WTC11 (cell line): ENCODE results near the gene MYCBP.

Experiments
- NFE2L1 ChIP-seq: sonication (generic); formaldehyde crosslinking; IDR thresholded peaks from 2 replicates; pipeline ENCODE4 v1.8.1; 2023; ENCODE audit warnings: missing genetic modification reagents
- SP1 ChIP-seq: sonication (generic); formaldehyde crosslinking; conservative IDR thresholded peaks from 2 replicates; pipeline ENCODE4 v1.8.1; 2022; ENCODE audit warnings: missing genetic modification reagents
- ZNF396 ChIP-seq: fragments of 250-450 bp; sonication (Bioruptor Pico); IDR thresholded peaks from 2 replicates; pipeline ENCODE4 v1.8.0; 2021; ENCODE audit warnings: mild to moderate bottlenecking, moderate library complexity, borderline replicate concordance
- TF ChIP-seq, protein P1 (sequence below): fragments of 200-600 bp; IDR thresholded peaks from 2 replicates; pipeline ENCODE4 v1.8.0; 2022; ENCODE audit warnings: antibody characterized with exemption
- TF ChIP-seq, protein P2 (sequence below): sonication (generic); formaldehyde crosslinking; IDR thresholded peaks from 2 replicates; pipeline ENCODE4 v1.8.1; 2022; ENCODE audit warnings: low read depth, missing genetic modification reagents, borderline replicate concordance
- TF ChIP-seq, protein P3 (sequence below): sonication (generic); formaldehyde crosslinking; IDR thresholded peaks from 2 replicates; pipeline ENCODE4 v1.8.1; 2023; ENCODE audit warnings: mild to moderate bottlenecking, missing genetic modification reagents, moderate library complexity
- TF ChIP-seq, protein P4 (sequence below): sonication (generic); formaldehyde crosslinking; conservative IDR thresholded peaks from 2 replicates; pipeline ENCODE4 v1.8.1; 2023; ENCODE audit warnings: mild to moderate bottlenecking, low read depth, missing genetic modification reagents, moderate library complexity
- TF ChIP-seq, protein P5 (sequence below): sonication (generic); formaldehyde crosslinking; IDR thresholded peaks from 2 replicates; pipeline ENCODE4 v1.8.1; 2023; ENCODE audit warnings: mild to moderate bottlenecking, missing genetic modification reagents
- TF ChIP-seq, protein P6 (sequence below): sonication (generic); formaldehyde crosslinking; conservative IDR thresholded peaks from 2 replicates; pipeline ENCODE4 v1.8.1; 2022; ENCODE audit warnings: mild to moderate bottlenecking, missing genetic modification reagents

DNA sequence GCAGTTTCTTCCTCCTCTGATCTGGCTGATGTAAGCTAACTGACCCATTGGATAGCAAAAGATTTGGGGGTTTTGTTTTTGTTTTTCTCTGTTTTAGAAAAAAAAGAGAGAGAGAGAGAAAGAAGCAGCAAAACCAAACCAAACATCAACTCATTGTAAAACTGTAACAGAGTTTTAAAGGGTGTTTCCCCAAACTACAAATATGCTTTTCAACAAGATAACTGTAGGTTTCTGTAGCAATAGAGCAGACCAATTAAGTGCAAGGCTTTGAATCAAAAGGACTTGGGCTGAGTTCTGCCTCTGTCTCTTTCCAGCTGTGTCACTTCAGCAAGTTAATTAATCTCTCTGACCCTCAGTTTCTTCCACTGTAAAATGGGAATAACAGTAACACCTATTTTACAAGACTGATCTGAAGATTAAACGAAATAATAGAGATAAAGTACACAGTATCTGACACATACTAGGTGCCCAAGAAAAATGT lies 58.1 kb downstream of the MYCBP start:
- TF ChIP-seq, protein P1, sequence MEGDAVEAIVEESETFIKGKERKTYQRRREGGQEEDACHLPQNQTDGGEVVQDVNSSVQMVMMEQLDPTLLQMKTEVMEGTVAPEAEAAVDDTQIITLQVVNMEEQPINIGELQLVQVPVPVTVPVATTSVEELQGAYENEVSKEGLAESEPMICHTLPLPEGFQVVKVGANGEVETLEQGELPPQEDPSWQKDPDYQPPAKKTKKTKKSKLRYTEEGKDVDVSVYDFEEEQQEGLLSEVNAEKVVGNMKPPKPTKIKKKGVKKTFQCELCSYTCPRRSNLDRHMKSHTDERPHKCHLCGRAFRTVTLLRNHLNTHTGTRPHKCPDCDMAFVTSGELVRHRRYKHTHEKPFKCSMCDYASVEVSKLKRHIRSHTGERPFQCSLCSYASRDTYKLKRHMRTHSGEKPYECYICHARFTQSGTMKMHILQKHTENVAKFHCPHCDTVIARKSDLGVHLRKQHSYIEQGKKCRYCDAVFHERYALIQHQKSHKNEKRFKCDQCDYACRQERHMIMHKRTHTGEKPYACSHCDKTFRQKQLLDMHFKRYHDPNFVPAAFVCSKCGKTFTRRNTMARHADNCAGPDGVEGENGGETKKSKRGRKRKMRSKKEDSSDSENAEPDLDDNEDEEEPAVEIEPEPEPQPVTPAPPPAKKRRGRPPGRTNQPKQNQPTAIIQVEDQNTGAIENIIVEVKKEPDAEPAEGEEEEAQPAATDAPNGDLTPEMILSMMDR, result no peak
- TF ChIP-seq, protein P2, sequence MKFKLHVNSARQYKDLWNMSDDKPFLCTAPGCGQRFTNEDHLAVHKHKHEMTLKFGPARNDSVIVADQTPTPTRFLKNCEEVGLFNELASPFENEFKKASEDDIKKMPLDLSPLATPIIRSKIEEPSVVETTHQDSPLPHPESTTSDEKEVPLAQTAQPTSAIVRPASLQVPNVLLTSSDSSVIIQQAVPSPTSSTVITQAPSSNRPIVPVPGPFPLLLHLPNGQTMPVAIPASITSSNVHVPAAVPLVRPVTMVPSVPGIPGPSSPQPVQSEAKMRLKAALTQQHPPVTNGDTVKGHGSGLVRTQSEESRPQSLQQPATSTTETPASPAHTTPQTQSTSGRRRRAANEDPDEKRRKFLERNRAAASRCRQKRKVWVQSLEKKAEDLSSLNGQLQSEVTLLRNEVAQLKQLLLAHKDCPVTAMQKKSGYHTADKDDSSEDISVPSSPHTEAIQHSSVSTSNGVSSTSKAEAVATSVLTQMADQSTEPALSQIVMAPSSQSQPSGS (CRISPR knock-in tag), result no peak
- TF ChIP-seq, protein P3, sequence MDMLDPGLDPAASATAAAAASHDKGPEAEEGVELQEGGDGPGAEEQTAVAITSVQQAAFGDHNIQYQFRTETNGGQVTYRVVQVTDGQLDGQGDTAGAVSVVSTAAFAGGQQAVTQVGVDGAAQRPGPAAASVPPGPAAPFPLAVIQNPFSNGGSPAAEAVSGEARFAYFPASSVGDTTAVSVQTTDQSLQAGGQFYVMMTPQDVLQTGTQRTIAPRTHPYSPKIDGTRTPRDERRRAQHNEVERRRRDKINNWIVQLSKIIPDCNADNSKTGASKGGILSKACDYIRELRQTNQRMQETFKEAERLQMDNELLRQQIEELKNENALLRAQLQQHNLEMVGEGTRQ, result no peak
- TF ChIP-seq SP1 (CRISPR knock-in tag), result no peak
- TF ChIP-seq, protein P4, sequence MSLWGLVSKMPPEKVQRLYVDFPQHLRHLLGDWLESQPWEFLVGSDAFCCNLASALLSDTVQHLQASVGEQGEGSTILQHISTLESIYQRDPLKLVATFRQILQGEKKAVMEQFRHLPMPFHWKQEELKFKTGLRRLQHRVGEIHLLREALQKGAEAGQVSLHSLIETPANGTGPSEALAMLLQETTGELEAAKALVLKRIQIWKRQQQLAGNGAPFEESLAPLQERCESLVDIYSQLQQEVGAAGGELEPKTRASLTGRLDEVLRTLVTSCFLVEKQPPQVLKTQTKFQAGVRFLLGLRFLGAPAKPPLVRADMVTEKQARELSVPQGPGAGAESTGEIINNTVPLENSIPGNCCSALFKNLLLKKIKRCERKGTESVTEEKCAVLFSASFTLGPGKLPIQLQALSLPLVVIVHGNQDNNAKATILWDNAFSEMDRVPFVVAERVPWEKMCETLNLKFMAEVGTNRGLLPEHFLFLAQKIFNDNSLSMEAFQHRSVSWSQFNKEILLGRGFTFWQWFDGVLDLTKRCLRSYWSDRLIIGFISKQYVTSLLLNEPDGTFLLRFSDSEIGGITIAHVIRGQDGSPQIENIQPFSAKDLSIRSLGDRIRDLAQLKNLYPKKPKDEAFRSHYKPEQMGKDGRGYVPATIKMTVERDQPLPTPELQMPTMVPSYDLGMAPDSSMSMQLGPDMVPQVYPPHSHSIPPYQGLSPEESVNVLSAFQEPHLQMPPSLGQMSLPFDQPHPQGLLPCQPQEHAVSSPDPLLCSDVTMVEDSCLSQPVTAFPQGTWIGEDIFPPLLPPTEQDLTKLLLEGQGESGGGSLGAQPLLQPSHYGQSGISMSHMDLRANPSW, result no peak
- no peak for TF ChIP-seq NFE2L1 (CRISPR knock-in tag)
- TF ChIP-seq ZNF396, result no peak
- TF ChIP-seq, protein P5, sequence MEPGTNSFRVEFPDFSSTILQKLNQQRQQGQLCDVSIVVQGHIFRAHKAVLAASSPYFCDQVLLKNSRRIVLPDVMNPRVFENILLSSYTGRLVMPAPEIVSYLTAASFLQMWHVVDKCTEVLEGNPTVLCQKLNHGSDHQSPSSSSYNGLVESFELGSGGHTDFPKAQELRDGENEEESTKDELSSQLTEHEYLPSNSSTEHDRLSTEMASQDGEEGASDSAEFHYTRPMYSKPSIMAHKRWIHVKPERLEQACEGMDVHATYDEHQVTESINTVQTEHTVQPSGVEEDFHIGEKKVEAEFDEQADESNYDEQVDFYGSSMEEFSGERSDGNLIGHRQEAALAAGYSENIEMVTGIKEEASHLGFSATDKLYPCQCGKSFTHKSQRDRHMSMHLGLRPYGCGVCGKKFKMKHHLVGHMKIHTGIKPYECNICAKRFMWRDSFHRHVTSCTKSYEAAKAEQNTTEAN (CRISPR knock-in tag), result no peak
- TF ChIP-seq, protein P6, sequence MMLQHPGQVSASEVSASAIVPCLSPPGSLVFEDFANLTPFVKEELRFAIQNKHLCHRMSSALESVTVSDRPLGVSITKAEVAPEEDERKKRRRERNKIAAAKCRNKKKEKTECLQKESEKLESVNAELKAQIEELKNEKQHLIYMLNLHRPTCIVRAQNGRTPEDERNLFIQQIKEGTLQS (CRISPR knock-in tag), result no peak
